Progenitor cell of endocrine pancreas (in vitro differentiated cells): ENCODE measurements around the gene MIA. TPM values are rescaled to one million over a fixed set of nuclear protein-coding genes. Genes with fewer than 3 reads are reported as not detected.
"Not testable (repeated sequence)": the region's sequence is repeated elsewhere in the genome, so short reads cannot be mapped to it uniquely, and the experiment has no call there.

Experiments used
- DNase-seq: peaks from one replicate; pipeline ENCODE4 v3.0.0; 2021; ENCODE audit warnings: low spot score; ENCODE audit not compliant: unreplicated experiment
- H3K27ac Mint-ChIP-seq: 2 replicates; pipeline ENCODE4 v1.8.0; 2021; ENCODE audit warnings: mild to moderate bottlenecking, moderate library complexity, mixed read lengths
- H3K27me3 Mint-ChIP-seq: 2 replicates; pipeline ENCODE4 v1.8.0; 2021; ENCODE audit warnings: mixed read lengths
- H3K36me3 Mint-ChIP-seq: 2 replicates; pipeline ENCODE4 v1.8.0; 2022; ENCODE audit warnings: mixed read lengths; ENCODE audit not compliant: insufficient read depth
- H3K4me1 Mint-ChIP-seq: 2 replicates; pipeline ENCODE4 v1.8.0; 2021; ENCODE audit warnings: low read depth, mixed read lengths
- H3K4me3 Mint-ChIP-seq: 2 replicates; pipeline ENCODE4 v1.8.0; 2021; ENCODE audit warnings: low read depth, mild to moderate bottlenecking, moderate library complexity, mixed read lengths
- H3K9me3 Mint-ChIP-seq: 2 replicates; pipeline ENCODE4 v1.8.0; 2021; ENCODE audit warnings: low read depth, mixed read lengths
- total RNA-seq: library from RNA; stranded (reverse); gene quantifications from 2 replicates; pipeline ENCODE4 v1.2.1, GENCODE V29; 2021

The MIA gene
- total RNA-seq, 1 donor from 2014 or later, result 8.5 TPM

DNA sequence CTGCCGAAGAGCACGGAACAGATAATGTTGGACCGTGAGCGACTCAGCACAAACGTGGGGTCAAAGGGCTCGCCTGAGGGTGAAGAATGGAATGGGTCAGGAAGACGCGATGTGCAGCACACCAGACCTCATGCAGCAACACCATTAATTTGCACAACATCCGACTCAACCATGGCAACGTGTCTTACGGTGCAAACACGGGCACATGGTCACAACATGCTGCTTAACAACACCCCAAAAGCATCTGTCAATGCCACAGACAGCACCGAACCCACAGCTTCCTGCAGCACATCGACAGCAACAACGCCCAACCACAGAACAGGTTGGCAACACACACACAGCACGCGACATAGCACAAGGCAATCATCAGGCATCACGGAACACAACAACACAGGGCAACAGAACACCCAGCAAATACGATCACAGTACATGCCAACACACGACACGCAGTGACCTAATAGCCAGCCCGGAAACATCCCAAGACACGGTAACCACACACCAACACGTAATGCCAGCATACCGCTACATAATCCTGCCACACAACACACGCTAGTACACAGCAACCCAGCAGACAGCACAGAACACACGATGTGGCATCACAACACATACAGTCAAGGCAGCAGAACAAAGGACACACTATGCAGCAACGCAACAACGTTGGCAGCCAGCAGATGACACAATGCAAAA is 51.5 kb downstream of the MIA start:
- H3K9me3 Mint-ChIP-seq, H3K27me3 Mint-ChIP-seq, H3K27ac Mint-ChIP-seq, DNase-seq, H3K4me3 Mint-ChIP-seq: not testable (repeated sequence)
- H3K4me1 Mint-ChIP-seq, result peaks cover 26% of the 10 kb centered on the region
- peaks cover 13% of the 10 kb centered on the region for H3K36me3 Mint-ChIP-seq

Other genes starting within 250 kb of the MIA start
- 102 and 114 TPM in 2 replicates for gene SHKBP1, start 198.6 kb upstream of the MIA start, total RNA-seq
- 25.4 TPM in 2 replicates for gene LTBP4, start 174.2 kb upstream of the MIA start, total RNA-seq
- 14.6 and 20.9 TPM in 2 replicates for gene NUMBL, start 84.9 kb upstream of the MIA start, total RNA-seq
- 55.8 and 58.6 TPM in 2 replicates for gene COQ8B, start 58.6 kb upstream of the MIA start, total RNA-seq
- 20.1 and 20.7 TPM in 2 replicates for gene ITPKC, start 58.4 kb upstream of the MIA start, total RNA-seq
- gene ACTMAP, start 25.0 kb upstream of the MIA start, total RNA-seq, result 21.1 and 22.5 TPM in 2 replicates
- 111 and 126 TPM in 2 replicates for gene SNRPA, start 24.3 kb upstream of the MIA start, total RNA-seq
- 20.7 and 21.5 TPM in 2 replicates for gene RAB4B, start 2.7 kb downstream of the MIA start, total RNA-seq
- gene EGLN2, start 23.7 kb downstream of the MIA start, total RNA-seq, result 107 and 110 TPM in 2 replicates
- gene CYP2A6, start 74.9 kb downstream of the MIA start, total RNA-seq, result not detected in 2 replicates
- gene CYP2A7, start 106.7 kb downstream of the MIA start, total RNA-seq, result not detected in 2 replicates
- 2.0 and 3.0 TPM in 2 replicates for gene CYP2B6, start 215.8 kb downstream of the MIA start, total RNA-seq